A549 (cell line): ENCODE data around the gene PRAC1.

Experiments
- BHLHE40 ChIP-seq: IDR thresholded peaks from 2 replicates; pipeline ENCODE4 v1.6.1; 2012; ENCODE audit warnings: low read depth, low read length, inconsistent platforms
- CEBPB ChIP-seq, 2 experiments: fragments of >200 bp in 1 of 2; sonication (Bioruptor Twin) in 1 of 2; formaldehyde crosslinking in 1 of 2; IDR thresholded peaks; 2 replicates each; pipeline ENCODE4 v1.6.1; 2012 to 2016
- CHD2 ChIP-seq: fragments of 150-350 bp; IDR thresholded peaks from 2 replicates; pipeline ENCODE4 v1.6.1; 2014; ENCODE audit warnings: low read length; ENCODE audit not compliant: partially characterized antibody
- HDAC2 ChIP-seq: fragments of 200-600 bp; sonication (generic); IDR thresholded peaks from 2 replicates; pipeline ENCODE4 v1.6.1; 2016
- HOXB5 ChIP-seq: fragments of 250-450 bp; sonication (Bioruptor Pico); IDR thresholded peaks from 2 replicates; pipeline ENCODE4 v1.5.0; 2020; ENCODE audit warnings: mild to moderate bottlenecking, moderate library complexity
- MYC ChIP-seq: IDR thresholded peaks from 2 replicates; pipeline ENCODE4 v1.6.1; 2012; ENCODE audit warnings: mild to moderate bottlenecking, inconsistent platforms, low read length, improper control_type of control experiment, borderline replicate concordance
- PBX3 ChIP-seq: IDR thresholded peaks from 2 replicates; pipeline ENCODE4 v1.6.1; 2012
- POLR2A ChIP-seq: IDR thresholded peaks from 2 replicates; pipeline ENCODE4 v1.6.1; 2012; ENCODE audit warnings: mild to moderate bottlenecking, low read length
- RFX5 ChIP-seq: fragments of 450-650 bp; IDR thresholded peaks from 2 replicates; pipeline ENCODE4 v1.7.1; 2014; ENCODE audit warnings: antibody characterized with exemption, mild to moderate bottlenecking, moderate library complexity
- SMC3 ChIP-seq: fragments of >200 bp; sonication (Bioruptor Twin); formaldehyde crosslinking; IDR thresholded peaks from 3 replicates; pipeline ENCODE4 v1.6.1; 2018; ENCODE audit warnings: inconsistent platforms
- TF ChIP-seq, protein P1 (sequence below): fragments of >200 bp; sonication (Bioruptor Twin); formaldehyde crosslinking; IDR thresholded peaks from 3 replicates; pipeline ENCODE4 v1.5.1; 2016
- TF ChIP-seq, protein P2 (sequence below): IDR thresholded peaks from 2 replicates; pipeline ENCODE4 v1.6.1; 2012

DNA sequence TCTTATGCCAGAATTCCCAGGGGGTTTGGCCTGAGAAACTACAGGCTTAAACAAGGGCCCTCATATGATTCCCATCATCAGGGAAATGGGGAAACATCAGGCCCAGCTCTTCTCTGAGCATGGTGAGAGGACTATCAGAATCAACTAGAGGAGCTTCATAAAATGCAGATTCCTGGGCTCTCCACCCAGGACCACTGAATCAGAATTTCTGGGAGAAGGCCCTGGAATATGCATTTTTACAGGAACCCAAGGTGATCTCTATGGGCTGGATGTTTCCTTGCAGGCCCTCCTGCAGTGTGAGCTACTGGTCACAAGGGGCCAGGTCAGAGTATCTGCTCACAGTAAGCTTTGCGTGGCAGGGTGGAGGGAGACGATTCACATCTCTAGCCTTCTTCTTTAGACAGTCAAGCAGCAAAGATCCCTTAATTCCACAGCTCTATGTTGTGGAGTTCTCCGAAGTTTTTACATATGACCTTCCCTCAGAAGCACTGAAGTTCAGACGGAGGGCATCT, 45.0 kb upstream of the PRAC1 start:
- TF ChIP-seq CEBPB (IDR thresholded peaks at IDR 0.05) (no peak), HOXB5 (CRISPR knock-in tag) (no peak), BHLHE40 (no peak), MYC (no peak), SMC3 (no peak), RFX5 (no peak), POLR2A (no peak), HDAC2 (no peak), CHD2 (no peak), PBX3 (no peak)
- TF ChIP-seq, protein P1, sequence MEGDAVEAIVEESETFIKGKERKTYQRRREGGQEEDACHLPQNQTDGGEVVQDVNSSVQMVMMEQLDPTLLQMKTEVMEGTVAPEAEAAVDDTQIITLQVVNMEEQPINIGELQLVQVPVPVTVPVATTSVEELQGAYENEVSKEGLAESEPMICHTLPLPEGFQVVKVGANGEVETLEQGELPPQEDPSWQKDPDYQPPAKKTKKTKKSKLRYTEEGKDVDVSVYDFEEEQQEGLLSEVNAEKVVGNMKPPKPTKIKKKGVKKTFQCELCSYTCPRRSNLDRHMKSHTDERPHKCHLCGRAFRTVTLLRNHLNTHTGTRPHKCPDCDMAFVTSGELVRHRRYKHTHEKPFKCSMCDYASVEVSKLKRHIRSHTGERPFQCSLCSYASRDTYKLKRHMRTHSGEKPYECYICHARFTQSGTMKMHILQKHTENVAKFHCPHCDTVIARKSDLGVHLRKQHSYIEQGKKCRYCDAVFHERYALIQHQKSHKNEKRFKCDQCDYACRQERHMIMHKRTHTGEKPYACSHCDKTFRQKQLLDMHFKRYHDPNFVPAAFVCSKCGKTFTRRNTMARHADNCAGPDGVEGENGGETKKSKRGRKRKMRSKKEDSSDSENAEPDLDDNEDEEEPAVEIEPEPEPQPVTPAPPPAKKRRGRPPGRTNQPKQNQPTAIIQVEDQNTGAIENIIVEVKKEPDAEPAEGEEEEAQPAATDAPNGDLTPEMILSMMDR: no peak
- TF ChIP-seq, protein P2, sequence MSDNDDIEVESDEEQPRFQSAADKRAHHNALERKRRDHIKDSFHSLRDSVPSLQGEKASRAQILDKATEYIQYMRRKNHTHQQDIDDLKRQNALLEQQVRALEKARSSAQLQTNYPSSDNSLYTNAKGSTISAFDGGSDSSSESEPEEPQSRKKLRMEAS: no peak
